Activated T-cell treated with anti-CD3 and anti-CD28 coated beads, Interleukin-2, amount 50 U/mL, for 4 hours (primary cell): ENCODE measurements around the gene KAT6B. TPM values are rescaled to one million over a fixed set of nuclear protein-coding genes. Genes with fewer than 3 reads are reported as not detected.

Source experiments
- ATAC-seq, 2 donors: fragments of 200-7000 bp; cut with Tn5 transposase; one replicate each; pipeline ENCODE4 v1.10.0; 2021
- DNase-seq: peaks from one replicate; pipeline ENCODE4 v3.0.0-alpha.2; 2020
- H3K27me3 Mint-ChIP-seq: one replicate; pipeline ENCODE4 v1.8.0; 2021; ENCODE audit warnings: low read depth, mixed read lengths
- H3K36me3 Mint-ChIP-seq: one replicate; pipeline ENCODE4 v1.8.0; 2022; ENCODE audit warnings: mixed read lengths; ENCODE audit not compliant: insufficient read depth
- H3K4me1 Mint-ChIP-seq: one replicate; pipeline ENCODE4 v1.8.0; 2021; ENCODE audit warnings: low read depth, mixed read lengths
- H3K4me3 Mint-ChIP-seq: one replicate; pipeline ENCODE4 v1.8.0; 2021; ENCODE audit warnings: mild to moderate bottlenecking, moderate library complexity, mixed read lengths
- H3K9me3 Mint-ChIP-seq: one replicate; pipeline ENCODE4 v1.8.0; 2021; ENCODE audit warnings: mixed read lengths
- total RNA-seq, 3 donors: library from RNA; stranded (reverse); gene quantifications; one replicate each; pipeline ENCODE4 v1.2.1, GENCODE V29; 2021

The KAT6B gene
- total RNA-seq, 3 donors from 2014 or later: 14.4 to 15.4 (median 14.6) TPM

GRCh38 chr10:74937266-74937856, 111.0 kb downstream of the KAT6B start:
- ATAC-seq: no peak
- Mint-ChIP-seq H3K4me1 (peaks cover 21% of the 10 kb centered on the region), H3K36me3 (peaks cover 13% of the 10 kb centered on the region), H3K4me3 (no peak overlapping the region), H3K9me3 (no peaks in the 10 kb centered on the region), H3K27me3 (no peaks in the 10 kb centered on the region)
- no peak for DNase-seq

- DNase-seq (no peak), ATAC-seq (no peak)
- no peak overlapping the region for H3K4me3 Mint-ChIP-seq
- H3K36me3 Mint-ChIP-seq: peaks cover 6% of the 10 kb centered on the region
- peaks cover 33% of the 10 kb centered on the region for H3K4me1 Mint-ChIP-seq
- no peaks in the 10 kb centered on the region for H3K27me3 Mint-ChIP-seq
- no peaks in the 10 kb centered on the region for H3K9me3 Mint-ChIP-seq
Measured at GRCh38 chr10:74944205-74944604, 117.8 kb downstream of the KAT6B start.

DNA sequence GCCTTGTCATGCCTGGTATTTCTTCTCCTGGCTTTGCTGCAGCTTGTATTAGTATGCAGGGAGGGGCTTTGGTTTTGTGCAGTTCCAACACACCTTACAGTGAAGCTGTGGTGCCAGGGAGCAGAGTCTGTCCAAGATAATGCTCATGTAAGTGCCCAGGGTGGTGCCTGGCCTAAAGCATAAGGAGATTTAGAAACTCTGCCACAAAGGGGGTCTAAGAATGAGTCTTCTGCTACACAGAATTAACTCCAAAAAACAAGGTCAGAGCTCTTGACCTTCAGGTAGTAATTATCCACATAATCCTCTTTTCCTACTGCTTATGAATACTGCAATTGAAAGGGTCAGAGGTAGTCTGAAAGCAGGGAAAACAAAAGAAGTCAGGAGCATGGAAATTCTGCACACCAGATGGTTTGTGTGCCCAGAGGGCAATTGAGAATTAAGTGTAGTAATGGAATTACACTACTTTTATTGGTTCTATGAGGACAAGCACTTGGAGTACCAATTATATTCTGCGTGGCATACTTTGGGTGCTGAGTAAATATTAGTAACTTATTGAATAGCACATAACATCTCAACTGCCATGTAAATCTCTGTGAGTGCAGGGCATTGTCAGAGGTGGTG, 121.5 kb downstream of the KAT6B start:
- H3K4me3 Mint-ChIP-seq: no peak overlapping the region
- H3K4me1 Mint-ChIP-seq: peaks cover 41% of the 10 kb centered on the region
- no peak for ATAC-seq
- no peaks in the 10 kb centered on the region for H3K9me3 Mint-ChIP-seq
- H3K27me3 Mint-ChIP-seq: no peaks in the 10 kb centered on the region
- peaks cover 3% of the 10 kb centered on the region for H3K36me3 Mint-ChIP-seq
- DNase-seq: no peak

- Mint-ChIP-seq H3K27me3 (no peaks in the 10 kb centered on the region), H3K9me3 (no peaks in the 10 kb centered on the region), H3K36me3 (peaks cover 2% of the 10 kb centered on the region), H3K4me1 (peaks cover 36% of the 10 kb centered on the region), H3K4me3 (no peak overlapping the region)
- ATAC-seq (peak; percentile 30 to 71), DNase-seq (no peak)
Measured at GRCh38 chr10:74949034-74949832, 122.8 kb downstream of the KAT6B start.

GRCh38 chr10:74949843-74950765, 123.7 kb downstream of the KAT6B start:
- ATAC-seq: peak in 1 of 2 donors; percentile 32
- Mint-ChIP-seq H3K36me3 (peaks cover 6% of the 10 kb centered on the region), H3K4me1 (peaks cover 34% of the 10 kb centered on the region)

DNA sequence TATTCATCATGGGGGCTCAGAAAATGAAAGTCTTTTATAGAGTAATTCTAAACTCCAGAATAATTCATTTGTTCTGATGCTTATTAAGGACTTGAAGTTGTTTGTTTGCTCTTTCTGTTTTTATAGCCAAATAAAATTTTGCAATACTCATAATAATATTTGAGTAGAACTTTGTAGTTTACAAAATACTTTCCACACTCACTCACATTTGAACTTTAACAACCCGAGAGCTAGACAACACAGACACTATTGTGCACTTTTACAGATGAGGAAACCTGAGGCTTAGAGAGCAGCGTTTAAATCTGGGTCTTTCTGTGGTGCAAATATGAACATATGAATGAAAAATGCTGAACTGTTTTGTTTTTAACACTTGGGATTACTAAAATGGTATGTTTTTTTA, 126.8 kb downstream of the KAT6B start:
- no peak for DNase-seq
- no peak for ATAC-seq
- Mint-ChIP-seq H3K4me3 (no peak overlapping the region), H3K9me3 (no peaks in the 10 kb centered on the region), H3K36me3 (peaks cover 7% of the 10 kb centered on the region), H3K4me1 (peaks cover 42% of the 10 kb centered on the region), H3K27me3 (no peaks in the 10 kb centered on the region)

More at GRCh38 chr10:74949843-74950765, 123.7 kb downstream of the KAT6B start:
- no peak for DNase-seq
- Mint-ChIP-seq H3K9me3 (no peaks in the 10 kb centered on the region), H3K27me3 (no peaks in the 10 kb centered on the region), H3K4me3 (no peak overlapping the region)

DNA sequence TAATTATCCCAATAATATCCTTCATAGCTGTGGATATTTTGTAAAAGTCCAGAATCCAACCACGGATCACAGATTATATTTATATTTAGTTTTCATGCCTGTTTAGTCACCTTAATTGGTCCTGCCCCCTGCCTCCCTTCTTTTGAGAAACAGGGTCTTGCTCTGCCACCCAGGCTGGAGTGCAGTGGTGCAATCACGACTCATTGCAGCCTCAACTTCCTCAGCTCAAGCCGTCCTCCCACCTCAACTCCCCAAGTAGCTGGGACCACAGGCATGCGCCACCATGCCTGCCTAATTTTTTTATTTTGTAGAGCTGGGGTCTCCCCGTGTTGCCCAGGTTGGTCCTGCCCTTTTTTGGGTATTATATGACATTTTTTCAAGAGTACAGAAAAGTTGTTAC, 129.4 kb downstream of the KAT6B start:
- Mint-ChIP-seq H3K27me3 (no peaks in the 10 kb centered on the region), H3K36me3 (peaks cover 7% of the 10 kb centered on the region), H3K4me3 (no peak overlapping the region), H3K4me1 (peaks cover 29% of the 10 kb centered on the region), H3K9me3 (no peaks in the 10 kb centered on the region)
- DNase-seq (no peak), ATAC-seq (no peak)

DNA sequence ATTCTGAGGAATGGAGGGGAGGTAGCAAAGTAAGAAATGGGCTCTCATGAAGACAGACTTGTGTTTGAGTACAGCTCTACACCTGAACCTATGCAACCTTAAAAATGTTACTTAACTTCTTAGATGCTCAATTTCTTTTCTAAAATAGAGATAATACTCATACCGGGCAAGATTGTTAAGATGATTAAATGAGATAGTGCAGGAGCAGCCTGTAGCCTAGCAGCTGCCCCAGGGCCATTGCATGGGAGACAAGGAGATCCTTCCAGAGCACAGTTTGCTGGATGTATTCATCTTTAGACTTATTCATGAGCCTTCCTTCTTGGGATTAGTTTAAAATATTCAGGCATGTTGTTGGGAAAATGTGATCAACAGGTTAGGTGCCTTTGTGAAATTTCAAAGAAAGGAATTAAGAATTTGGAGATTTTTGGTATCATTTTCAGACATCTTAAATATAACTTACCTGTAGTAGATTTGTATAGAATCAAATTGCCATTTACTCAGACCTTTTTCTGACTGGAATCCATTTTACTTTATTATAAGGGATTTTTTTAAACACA, 130.2 kb downstream of the KAT6B start:
- no peaks in the 10 kb centered on the region for H3K27me3 Mint-ChIP-seq
- H3K36me3 Mint-ChIP-seq: peaks cover 9% of the 10 kb centered on the region
- H3K9me3 Mint-ChIP-seq: no peaks in the 10 kb centered on the region
- no peak for ATAC-seq
- H3K4me3 Mint-ChIP-seq: no peak overlapping the region
- H3K4me1 Mint-ChIP-seq: peaks cover 33% of the 10 kb centered on the region
- DNase-seq: no peak

GRCh38 chr10:74957285-74957961, 131.0 kb downstream of the KAT6B start:
- Mint-ChIP-seq H3K36me3 (peaks cover 9% of the 10 kb centered on the region), H3K4me1 (peaks cover 33% of the 10 kb centered on the region), H3K9me3 (no peaks in the 10 kb centered on the region), H3K27me3 (no peaks in the 10 kb centered on the region), H3K4me3 (no peak overlapping the region)
- DNase-seq: no peak
- no peak for ATAC-seq

GRCh38 chr10:74958316-74958715, 131.9 kb downstream of the KAT6B start:
- no peaks in the 10 kb centered on the region for H3K9me3 Mint-ChIP-seq
- no peak for DNase-seq
- no peak overlapping the region for H3K4me3 Mint-ChIP-seq
- peaks cover 36% of the 10 kb centered on the region for H3K4me1 Mint-ChIP-seq
- no peak for ATAC-seq
- H3K27me3 Mint-ChIP-seq: no peaks in the 10 kb centered on the region
- peaks cover 14% of the 10 kb centered on the region for H3K36me3 Mint-ChIP-seq

GRCh38 chr10:74960670-74961069, 134.3 kb downstream of the KAT6B start:
- DNase-seq: no peak
- Mint-ChIP-seq H3K27me3 (no peaks in the 10 kb centered on the region), H3K36me3 (peaks cover 19% of the 10 kb centered on the region), H3K4me1 (peaks cover 44% of the 10 kb centered on the region), H3K4me3 (no peak overlapping the region), H3K9me3 (no peaks in the 10 kb centered on the region)
- no peak for ATAC-seq

- Mint-ChIP-seq H3K4me1 (peaks cover 32% of the 10 kb centered on the region), H3K36me3 (peaks cover 23% of the 10 kb centered on the region), H3K27me3 (no peaks in the 10 kb centered on the region), H3K4me3 (no peak overlapping the region), H3K9me3 (no peaks in the 10 kb centered on the region)
- ATAC-seq: no peak
- DNase-seq: no peak
Measured at GRCh38 chr10:74962517-74962916, 136.1 kb downstream of the KAT6B start.

- Mint-ChIP-seq H3K4me1 (peaks cover 35% of the 10 kb centered on the region), H3K27me3 (no peaks in the 10 kb centered on the region), H3K9me3 (no peaks in the 10 kb centered on the region), H3K4me3 (no peak overlapping the region), H3K36me3 (peaks cover 23% of the 10 kb centered on the region)
- ATAC-seq: no peak
- no peak for DNase-seq
Measured at GRCh38 chr10:74963549-74963948, 137.1 kb downstream of the KAT6B start.
